T47D (cell line): ENCODE measurements around the gene RNF41.

ENCODE experiments used
- DNase-seq, 2 experiments: peaks; one replicate each; pipeline versions ENCODE4 v3.0.0 to v3.0.0-alpha.2; 2011 to 2012; ENCODE audit warnings: low read depth in 1 of 2, low spot score in 1 of 2
- JUND ChIP-seq: IDR thresholded peaks from 2 replicates; pipeline ENCODE4 v1.6.1; 2012; ENCODE audit warnings: low read depth
- in situ Hi-C: cut with HindIII; loops from 2 replicates; pipeline ENCODE4 v1.10.0; 2016; ENCODE audit warnings: low sequenced_read_pairs, low pct_unique_long_range_greater_than_20kb

Gene RNF41

DNA sequence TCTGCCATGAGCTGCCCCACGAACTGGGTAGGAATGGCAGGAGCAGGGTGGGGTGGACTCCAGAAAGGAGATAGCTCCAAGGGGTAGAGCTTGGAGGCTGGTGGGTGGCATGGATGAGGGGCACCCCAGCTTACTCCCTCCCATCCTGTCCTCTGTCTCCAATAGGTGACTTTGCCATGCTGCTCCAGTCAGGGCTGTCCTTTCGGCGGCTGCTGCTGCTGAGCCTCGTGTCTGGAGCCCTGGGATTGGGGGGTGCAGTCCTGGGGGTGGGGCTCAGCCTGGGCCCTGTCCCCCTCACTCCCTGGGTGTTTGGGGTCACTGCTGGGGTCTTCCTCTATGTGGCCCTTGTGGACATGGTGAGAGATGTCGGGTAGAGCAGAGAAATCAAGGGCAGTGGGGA, 15.3 kb upstream of the RNF41 start:
- no peak for TF ChIP-seq JUND
- in situ Hi-C loops: no loop called here
- DNase-seq: no peak

DNA sequence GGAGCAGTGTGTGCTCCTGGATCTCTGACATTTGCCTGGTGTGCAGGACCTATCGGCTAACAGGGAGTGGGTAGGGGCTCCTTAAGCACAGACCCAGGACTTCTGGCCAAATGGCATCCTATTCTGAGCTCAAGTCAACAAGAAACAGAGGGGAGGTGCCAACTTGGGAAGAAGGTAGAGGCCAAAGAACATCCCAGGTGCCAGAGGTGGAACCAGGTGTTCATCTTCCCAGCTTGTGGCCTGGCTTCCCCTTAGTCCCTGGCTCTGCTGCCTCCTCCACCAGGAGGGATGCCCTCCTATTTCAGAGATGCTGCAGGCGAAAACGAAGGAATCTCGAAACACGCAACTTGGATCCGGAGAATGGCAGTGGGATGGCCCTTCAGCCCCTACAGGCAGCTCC, 14.4 kb upstream of the RNF41 start:
- no peak for DNase-seq
- in situ Hi-C loops: no loop called here
- no peak for TF ChIP-seq JUND

DNA sequence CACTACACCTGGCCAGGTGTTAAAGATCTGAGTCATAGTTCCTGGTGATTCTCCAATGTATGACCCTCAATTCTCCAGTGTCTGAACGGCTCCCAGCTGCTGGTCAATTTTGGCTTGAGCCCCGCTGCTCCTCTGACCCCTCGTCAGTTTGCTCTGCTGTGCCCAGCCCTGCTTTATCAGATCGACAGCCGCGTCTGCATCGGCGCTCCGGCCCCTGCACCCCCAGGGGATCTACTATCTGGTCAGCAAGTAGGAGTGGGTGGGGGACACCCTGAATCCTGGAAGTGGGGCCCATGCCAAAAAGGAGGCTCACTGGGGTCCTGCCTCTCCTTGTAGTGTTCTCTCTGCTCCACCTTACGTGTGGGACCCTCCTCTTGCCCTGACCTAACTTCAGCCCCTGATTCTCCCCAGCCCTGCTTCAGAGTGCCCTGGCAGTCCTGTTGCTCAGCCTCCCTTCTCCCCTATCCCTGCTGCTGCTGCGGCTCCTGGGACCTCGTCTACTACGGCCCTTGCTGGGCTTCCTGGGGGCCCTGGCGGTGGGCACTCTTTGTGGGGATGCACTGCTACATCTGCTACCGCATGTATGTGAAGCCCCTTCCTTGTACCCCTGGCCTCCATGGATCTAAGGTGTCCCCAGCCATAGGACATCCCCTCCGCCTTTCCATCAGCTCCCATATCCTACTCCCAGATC, 13.2 kb upstream of the RNF41 start:
- DNase-seq: no peak
- in situ Hi-C loops: no loop called here
- no peak for TF ChIP-seq JUND

DNA sequence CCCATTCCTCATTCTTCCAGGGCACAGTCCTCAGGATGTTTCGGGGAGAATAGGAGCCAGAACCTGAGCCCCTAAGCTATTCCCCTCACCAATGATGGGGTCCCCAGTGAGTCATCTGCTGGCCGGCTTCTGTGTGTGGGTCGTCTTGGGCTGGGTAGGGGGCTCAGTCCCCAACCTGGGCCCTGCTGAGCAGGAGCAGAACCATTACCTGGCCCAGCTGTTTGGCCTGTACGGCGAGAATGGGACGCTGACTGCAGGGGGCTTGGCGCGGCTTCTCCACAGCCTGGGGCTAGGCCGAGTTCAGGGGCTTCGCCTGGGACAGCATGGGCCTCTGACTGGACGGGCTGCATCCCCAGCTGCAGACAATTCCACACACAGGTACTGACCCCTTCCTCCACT, 9.5 kb upstream of the RNF41 start:
- in situ Hi-C loops: no loop called here
- DNase-seq: no peak
- no peak for TF ChIP-seq JUND

DNA sequence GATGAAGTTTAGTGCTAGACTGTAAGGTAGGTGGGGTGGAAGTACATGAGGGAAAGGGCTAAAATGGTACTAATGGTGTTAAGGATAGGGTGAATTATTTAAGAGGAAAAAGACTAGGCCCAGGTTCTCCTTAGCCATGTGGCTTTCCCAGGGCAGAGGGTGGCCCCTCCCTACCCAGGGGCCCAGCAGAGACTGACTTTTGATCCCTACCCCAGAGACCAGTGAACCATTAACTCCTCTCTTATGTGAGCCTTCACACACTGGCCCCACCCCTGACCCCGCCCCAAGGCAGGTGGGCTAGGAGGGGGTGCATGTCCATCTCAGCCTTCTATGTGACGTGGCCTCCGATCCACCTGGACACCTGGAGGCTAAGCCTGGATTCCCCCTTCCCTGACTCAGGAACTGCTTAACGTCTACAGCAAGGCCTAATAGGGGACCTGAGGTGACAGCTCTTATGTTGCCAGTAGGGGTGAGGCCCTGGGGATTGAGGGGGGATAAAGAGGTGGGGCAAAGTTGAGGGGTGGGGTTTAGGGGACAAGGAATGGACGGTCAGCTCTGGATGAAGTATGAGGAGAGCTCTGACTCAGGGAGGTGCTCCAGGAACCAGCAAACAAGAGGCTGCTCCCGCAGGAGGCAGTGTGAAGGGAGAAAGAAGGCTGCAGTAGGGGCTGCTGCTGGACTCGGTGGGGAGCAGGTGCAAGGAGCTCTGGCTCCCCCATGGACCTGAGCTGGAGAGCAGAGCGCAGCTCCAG, 8.9 kb upstream of the RNF41 start:
- DNase-seq: no peak
- TF ChIP-seq JUND: no peak
- in situ Hi-C loops: no loop called here

DNA sequence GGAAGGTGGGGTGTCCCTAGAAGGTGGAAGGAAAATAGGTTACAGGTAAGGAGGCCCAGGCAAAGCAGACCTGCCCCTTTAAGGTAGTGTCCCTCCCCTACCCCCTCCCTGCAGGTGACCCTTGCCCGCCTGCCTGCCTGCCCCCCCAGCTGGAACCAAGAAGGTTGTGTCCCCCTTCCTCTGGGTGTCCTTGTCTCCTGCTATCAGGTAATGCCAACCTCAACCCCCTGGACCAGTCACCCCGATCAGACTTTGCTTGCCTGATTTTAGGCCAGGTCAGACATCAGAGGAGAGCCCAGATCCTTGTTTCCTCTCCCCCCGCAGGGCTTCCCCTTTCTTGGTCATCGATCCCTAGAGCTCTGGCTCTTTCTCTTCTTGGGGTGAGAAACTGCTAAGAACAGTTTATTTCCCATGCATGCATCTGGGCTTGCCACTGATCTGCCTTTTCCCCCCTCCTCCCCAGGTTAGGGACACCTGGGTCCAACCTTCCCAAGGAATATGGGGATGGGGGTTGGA, 8.3 kb upstream of the RNF41 start, which contains the start of gene SLC39A5:
SLC39A5 (plus strand) TSS at position 136 of the 516 bp plus-strand sequence. CDS start 1,224 bp downstream, outside the sequence.
- no peak for DNase-seq
- TF ChIP-seq JUND: no peak
- in situ Hi-C loops: no loop called here

DNA sequence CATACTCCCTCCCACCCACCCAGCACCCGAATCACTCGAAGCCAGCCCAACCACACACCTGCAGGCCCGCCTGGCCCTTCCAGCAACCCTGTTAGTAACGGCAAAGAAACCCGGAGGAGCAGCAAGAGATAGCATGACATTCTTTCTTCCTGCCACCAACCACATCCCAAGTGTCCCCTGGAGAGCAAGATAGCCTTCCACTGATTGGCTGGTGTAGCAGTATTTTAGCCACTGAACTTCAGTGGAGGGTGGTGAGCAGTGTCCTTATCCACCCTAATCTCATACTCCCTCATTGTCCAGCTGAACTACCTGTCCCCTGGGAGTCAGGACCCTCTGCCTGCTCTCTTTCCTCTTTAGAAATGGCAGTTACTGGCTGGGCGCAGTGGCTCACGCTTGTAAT, 7.4 kb upstream of the RNF41 start:
- TF ChIP-seq JUND: no peak
- DNase-seq: no peak
- in situ Hi-C loops: no loop called here

DNA sequence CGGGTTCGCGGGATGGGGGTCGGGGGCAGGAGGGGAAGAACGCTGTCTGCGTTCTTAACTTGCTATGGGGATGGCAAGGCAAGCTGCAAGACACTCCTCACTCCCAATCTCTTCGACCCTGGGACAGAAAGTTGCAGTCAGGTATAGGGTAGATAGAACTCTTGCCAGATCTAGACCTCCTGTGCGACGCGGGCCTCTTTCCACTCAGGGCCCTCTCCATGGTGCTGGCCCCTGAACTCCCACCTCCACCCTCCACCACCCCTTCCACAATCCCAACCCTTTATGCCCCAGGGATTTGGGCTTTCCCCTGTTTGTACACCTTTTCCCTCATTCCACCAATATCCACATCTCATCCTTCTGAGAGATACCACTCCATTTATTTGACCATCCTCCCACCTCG, 3.2 kb upstream of the RNF41 start:
- no peak for TF ChIP-seq JUND
- in situ Hi-C loops: no loop called here
- no peak for DNase-seq

DNA sequence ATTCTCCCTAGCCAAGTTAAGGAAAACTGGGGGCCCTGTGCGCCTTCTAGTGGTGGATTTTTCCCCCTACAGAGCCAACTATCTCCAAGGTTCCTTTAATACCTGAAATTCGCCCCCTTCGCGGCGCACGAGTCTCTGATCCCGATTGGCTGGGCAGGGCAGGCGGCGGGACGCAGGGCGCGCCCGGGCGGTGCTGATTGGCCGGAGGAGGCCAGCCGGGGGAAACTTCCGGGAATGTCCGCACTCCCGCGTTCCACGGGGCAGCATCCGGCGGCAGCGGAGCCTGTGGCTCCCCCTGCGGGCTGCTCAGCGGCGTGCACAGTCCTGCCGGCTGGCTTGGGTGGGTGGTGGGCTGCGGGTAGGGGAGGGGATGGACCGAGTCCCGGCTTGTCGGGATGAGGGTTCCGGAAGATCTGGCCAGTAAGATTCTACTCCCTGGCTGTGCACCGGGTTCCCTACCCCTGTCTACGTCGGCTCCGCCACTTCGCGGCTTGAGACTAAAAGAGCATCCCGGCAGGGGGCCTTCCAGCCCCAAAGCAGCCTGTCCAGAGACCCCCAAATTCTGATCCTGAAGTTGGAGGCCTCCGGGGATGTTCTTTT, 2.5 kb upstream of the RNF41 start, which contains the start of gene NABP2:
NABP2 (plus strand) TSS at position 241 of the 600 bp plus-strand sequence. CDS start 515 bp downstream, outside the sequence.
- TF ChIP-seq JUND: no peak
- in situ Hi-C loops: no loop called here
- peak; percentile 99 to 100 for DNase-seq

DNA sequence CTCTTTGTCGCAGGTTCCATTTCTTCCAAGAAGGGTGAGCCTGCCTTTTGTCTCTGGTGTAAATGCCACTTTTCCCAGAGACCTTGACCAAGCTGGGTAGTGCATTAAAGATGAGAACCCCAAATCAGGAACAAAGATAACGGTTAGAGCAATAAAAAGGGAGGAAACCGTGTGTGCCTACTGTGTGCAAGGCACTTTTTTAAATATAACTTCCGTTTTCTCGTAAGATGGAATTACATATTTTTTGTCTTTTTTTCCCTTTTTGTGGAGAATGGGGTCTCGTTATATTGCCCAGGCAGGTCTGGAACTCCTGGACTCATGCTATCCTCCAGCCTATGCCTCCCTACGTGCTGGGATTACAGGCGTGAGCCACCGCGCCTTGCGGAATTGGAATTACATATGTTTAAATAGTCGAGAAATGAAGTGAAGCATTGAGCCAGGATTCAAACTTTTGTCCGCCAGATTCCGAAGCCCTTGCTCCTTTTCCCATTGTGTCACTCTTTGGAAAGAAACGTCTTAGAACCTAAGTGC, 1.9 kb upstream of the RNF41 start:
- in situ Hi-C loops: no loop called here
- DNase-seq: no peak
- TF ChIP-seq JUND: no peak

DNA sequence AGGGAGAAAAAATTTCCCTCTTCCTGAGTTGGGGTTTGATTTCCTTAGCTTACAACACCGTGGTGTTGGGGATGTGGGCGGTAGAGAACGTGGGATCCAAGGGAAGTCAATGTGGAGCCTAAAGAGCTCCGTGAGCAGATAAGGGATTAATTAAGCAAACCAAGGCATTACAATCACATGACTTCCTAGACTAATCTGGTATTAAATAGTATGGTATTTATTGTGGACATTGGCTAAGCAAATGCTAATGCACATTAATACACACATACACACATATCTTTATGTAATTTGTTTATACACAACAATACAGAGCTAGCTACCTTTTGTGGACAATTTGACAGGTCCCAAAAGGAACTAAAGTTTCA, 791 bp upstream of the RNF41 start:
- in situ Hi-C loops: no loop called here
- no peak for TF ChIP-seq JUND
- DNase-seq: no peak

DNA sequence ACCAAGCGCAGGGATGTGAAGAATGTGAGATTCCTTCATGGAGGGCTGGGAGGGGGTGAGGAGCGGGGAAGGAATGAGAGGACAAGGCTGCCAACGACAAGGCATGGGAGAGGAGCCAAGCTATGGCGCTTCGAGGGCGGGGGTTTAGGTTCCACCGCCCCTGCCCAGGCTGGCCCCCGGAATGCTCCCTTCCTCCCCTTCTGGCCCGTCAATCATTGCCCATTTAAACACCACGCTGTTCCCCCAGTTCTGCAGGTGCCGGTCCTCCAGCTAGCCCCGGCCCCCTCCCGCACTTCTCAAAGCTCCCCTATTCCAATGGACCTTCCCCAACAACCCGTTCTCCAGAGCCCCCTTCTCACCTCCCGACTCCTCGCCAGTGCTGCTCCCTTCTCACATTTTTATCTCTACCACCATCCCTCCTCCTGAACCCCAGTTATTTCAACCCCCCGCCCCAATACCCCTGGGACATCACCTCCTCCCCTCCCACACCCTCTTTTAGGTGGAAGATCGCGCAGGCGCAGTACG, 428 bp downstream of the RNF41 start:
- in situ Hi-C loops: no loop called here
- no peak for TF ChIP-seq JUND
- DNase-seq: peak; percentile 59 to 81
